Activated CD8-positive, alpha-beta T cell treated with anti-CD3 and anti-CD28 coated beads for 36 hours (primary cell): ENCODE measurements around the gene CEP250. TPM values are rescaled to one million over a fixed set of nuclear protein-coding genes. Genes with fewer than 3 reads are reported as not detected.
A peak's percentile ranks its signal among the peaks of the same experiment; 100 is the strongest.
"Not testable (repeated sequence)": the region's sequence is repeated elsewhere in the genome, so short reads cannot be mapped to it uniquely, and the experiment has no call there.

Experiments used
- ATAC-seq: fragments of 200-7000 bp; cut with Tn5 transposase; one replicate; pipeline ENCODE4 v1.10.0; 2021; ENCODE audit warnings: mild to moderate bottlenecking, moderate library complexity
- CTCF ChIA-PET: fragments of 350-600 bp; sonication (Branson Sonifier 250); formaldehyde crosslinking; loops from one replicate; lab custom pipeline; 2021; ENCODE audit warnings: antibody characterized with exemption; lab: Charles Lee
- POLR2A ChIA-PET: fragments of 350-600 bp; sonication (Branson Sonifier 250); formaldehyde crosslinking; loops from one replicate; lab custom pipeline; 2021; ENCODE audit warnings: antibody characterized with exemption; lab: Charles Lee
- DNase-seq: peaks from one replicate; pipeline ENCODE4 v3.0.0-alpha.2; 2020
- H3K27ac Mint-ChIP-seq: one replicate; pipeline ENCODE4 v1.8.0; 2021; ENCODE audit warnings: mild to moderate bottlenecking, mixed read lengths
- H3K27me3 Mint-ChIP-seq: one replicate; pipeline ENCODE4 v1.8.0; 2021; ENCODE audit warnings: mixed read lengths
- H3K36me3 Mint-ChIP-seq: one replicate; pipeline ENCODE4 v1.8.0; 2021; ENCODE audit warnings: low read depth, mixed read lengths
- H3K4me1 Mint-ChIP-seq: one replicate; pipeline ENCODE4 v1.8.0; 2021; ENCODE audit warnings: low read depth, mixed read lengths
- H3K4me3 Mint-ChIP-seq: one replicate; pipeline ENCODE4 v1.8.0; 2021; ENCODE audit warnings: mild to moderate bottlenecking, moderate library complexity, mixed read lengths
- H3K9me3 Mint-ChIP-seq: one replicate; pipeline ENCODE4 v1.8.0; 2021; ENCODE audit warnings: mixed read lengths
- intact Hi-C: fragments of 100-400 bp; cut with micrococcal nuclease; formaldehyde crosslinking; loops from one replicate; pipeline ENCODE4 v1.10.0; 2022
- total RNA-seq, 2 experiments: library from RNA; stranded (reverse); gene quantifications; one replicate each; pipeline ENCODE4 v1.2.3, GENCODE V29; 2021
- TF ChIP-seq, protein P1 (sequence below): fragments of 200-600 bp; IDR thresholded peaks from one replicate; pipeline ENCODE4 v1.8.0; 2022; ENCODE audit warnings: antibody characterized with exemption, mild to moderate bottlenecking

The CEP250 gene
- total RNA-seq, 2 experiments from 2014 or later = 56.0 to 60.3 TPM

DNA sequence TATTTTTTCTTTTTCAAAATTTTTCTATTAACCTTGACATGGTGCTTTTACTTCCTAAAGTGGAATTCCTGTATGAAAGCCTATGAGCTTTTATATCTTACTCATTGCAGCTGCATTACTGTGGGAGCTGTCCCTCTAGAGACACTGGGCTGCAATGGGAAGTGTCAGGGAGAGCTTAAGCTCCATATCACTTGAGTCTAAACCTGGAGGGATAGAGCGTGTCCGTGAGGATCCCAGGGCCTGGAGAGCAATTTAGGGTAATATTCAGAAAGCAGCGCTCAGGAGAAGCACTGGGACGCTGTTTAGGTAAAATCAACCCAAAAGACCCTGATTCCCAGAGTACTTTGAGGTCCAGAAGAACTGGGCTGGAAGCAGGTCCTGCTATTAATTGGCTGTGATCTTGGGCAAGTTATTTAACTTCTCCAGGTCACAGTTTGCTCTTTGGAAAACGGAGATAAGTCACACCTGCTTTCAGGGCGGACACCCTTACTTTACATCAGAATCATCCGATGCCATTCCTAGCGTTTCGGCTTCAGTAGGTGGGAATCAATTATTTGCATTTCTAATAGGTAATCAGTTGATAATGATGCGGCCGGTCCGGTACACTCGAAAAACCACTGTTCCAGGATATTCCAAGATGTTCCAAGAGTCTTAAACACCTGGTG is 85.9 kb downstream of the CEP250 start:
- Mint-ChIP-seq H3K36me3 (peaks cover 8% of the 10 kb centered on the region), H3K27ac (no peak overlapping the region), H3K4me1 (peaks cover 17% of the 10 kb centered on the region), H3K27me3 (no peaks in the 10 kb centered on the region), H3K4me3 (peak overlapping the region; percentile 79), H3K9me3 (no peaks in the 10 kb centered on the region)
- ATAC-seq (no peak), DNase-seq (no peak)
- CTCF ChIA-PET = interaction anchor here (0.7 to 1.6 kb wide), 2 partner anchors 78 to 79 kb away, joined by 3 read pairs; no protein-coding TSS in a partner anchor
- POLR2A ChIA-PET = interaction anchor here (1.0 to 2.2 kb wide), 8 partner anchors 10 to 413 kb away, joined by 3 to 9 read pairs (median 5); partner anchors contain the start of genes CEP250 and SCAND1
- intact Hi-C loops = no loop called here
- TF ChIP-seq, protein P1, sequence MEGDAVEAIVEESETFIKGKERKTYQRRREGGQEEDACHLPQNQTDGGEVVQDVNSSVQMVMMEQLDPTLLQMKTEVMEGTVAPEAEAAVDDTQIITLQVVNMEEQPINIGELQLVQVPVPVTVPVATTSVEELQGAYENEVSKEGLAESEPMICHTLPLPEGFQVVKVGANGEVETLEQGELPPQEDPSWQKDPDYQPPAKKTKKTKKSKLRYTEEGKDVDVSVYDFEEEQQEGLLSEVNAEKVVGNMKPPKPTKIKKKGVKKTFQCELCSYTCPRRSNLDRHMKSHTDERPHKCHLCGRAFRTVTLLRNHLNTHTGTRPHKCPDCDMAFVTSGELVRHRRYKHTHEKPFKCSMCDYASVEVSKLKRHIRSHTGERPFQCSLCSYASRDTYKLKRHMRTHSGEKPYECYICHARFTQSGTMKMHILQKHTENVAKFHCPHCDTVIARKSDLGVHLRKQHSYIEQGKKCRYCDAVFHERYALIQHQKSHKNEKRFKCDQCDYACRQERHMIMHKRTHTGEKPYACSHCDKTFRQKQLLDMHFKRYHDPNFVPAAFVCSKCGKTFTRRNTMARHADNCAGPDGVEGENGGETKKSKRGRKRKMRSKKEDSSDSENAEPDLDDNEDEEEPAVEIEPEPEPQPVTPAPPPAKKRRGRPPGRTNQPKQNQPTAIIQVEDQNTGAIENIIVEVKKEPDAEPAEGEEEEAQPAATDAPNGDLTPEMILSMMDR = no peak

DNA sequence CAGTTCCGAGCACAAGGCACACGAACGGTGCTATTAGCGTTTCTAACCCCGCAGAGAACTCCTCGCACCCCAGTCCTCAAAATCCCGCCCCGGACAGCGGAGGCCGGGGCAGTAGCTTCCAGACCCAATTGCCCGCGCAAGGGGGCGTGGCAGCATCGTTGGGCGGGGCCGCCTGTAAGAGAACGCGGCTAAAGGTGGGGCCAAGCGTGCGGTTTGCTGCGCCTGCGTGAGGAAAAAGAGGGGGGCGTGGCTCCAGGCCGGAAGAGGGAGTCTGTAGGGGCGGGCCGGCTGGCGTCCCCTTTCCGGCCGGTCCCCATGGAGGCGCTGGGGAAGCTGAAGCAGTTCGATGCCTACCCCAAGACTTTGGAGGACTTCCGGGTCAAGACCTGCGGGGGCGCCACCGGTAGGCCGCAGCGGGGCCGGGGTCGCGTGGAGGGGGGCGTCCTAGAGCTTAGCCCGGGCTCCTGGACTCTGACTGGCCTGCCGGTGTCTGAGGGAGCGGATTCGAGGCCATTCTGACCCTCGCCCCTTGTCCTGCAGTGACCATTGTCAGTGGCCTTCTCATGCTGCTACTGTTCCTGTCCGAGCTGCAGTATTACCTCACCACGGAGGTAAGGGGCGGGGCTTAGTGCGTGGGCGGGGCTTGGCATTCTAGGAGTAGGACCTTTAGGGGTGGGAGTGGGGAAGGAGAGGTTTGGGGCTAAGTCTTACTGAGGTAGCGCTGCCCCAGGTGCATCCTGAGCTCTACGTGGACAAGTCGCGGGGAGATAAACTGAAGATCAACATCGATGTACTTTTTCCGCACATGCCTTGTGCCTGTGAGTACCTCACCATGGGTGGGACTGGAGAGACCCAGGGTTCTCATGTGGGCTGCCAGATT is 86.6 kb downstream of the CEP250 start, which contains the start of gene ERGIC3:
Gene ERGIC3, plus strand, starts transcription at position 296 of the 880 bp plus-strand sequence. Its CDS starts 20 bp downstream, at position 316.
- ChIA-PET POLR2A (interaction anchor here (0.5 to 2.2 kb wide), 12 partner anchors 9 to 1362 kb away, joined by 3 to 9 read pairs (median 5); partner anchors contain the start of genes CEP250 and SCAND1), CTCF (interaction anchor here (0.8 to 1.6 kb wide), 3 partner anchors 51 to 95 kb away, joined by 3 to 4 read pairs (median 3); no protein-coding TSS in a partner anchor)
- TF ChIP-seq, protein P1 = no peak
- no peaks in the 10 kb centered on the region for H3K27me3 Mint-ChIP-seq
- peaks cover 17% of the 10 kb centered on the region for H3K4me1 Mint-ChIP-seq
- H3K36me3 Mint-ChIP-seq = peaks cover 8% of the 10 kb centered on the region
- H3K4me3 Mint-ChIP-seq = peak within 1 kb of the TSS; percentile 79
- H3K27ac Mint-ChIP-seq = peak within 1 kb of the TSS; percentile 87
- ATAC-seq = peak; percentile 99
- no peaks in the 10 kb centered on the region for H3K9me3 Mint-ChIP-seq
- intact Hi-C loops = no loop called here
- peak; percentile 99 for DNase-seq

- intact Hi-C loops = no loop called here
- H3K36me3 Mint-ChIP-seq = peaks cover 8% of the 10 kb centered on the region
- TF ChIP-seq, protein P1 = no peak
- CTCF ChIA-PET = interaction anchor here (0.8 to 1.6 kb wide), 3 partner anchors 52 to 96 kb away, joined by 3 to 4 read pairs (median 3); no protein-coding TSS in a partner anchor
- ATAC-seq (no peak), DNase-seq (no peak)
- POLR2A ChIA-PET = interaction anchor here (0.5 to 2.2 kb wide), 10 partner anchors 9 to 1361 kb away, joined by 3 to 9 read pairs (median 4); partner anchors contain the start of genes CEP250 and SCAND1
- no peaks in the 10 kb centered on the region for H3K27me3 Mint-ChIP-seq
- peak overlapping the region; percentile 79 for H3K4me3 Mint-ChIP-seq
- no peaks in the 10 kb centered on the region for H3K9me3 Mint-ChIP-seq
- peaks cover 17% of the 10 kb centered on the region for H3K4me1 Mint-ChIP-seq
- peak overlapping the region; percentile 87 for H3K27ac Mint-ChIP-seq
Observed at GRCh38 chr20:35542990-35543389, 87.6 kb downstream of the CEP250 start.

DNA sequence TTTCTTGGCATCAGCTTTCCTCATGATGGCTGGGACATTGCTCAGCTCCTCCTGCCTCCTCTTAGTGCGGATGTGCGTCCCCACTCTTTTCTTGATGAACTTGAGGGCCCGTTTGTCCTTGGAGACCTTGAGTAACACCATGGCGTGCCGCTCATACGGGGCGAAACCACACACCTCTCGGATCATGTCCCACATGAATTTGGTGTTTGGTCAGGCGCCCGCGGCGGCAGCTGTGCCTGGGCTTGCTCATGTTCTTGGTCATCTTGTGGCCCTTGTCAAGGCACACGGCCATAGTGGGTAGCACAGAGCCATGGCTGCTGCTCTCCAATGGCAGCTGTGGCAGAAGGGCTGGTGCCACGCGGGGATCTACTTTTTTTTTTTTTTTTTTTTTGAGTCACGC is 89.0 kb downstream of the CEP250 start:
- ATAC-seq = no peak
- intact Hi-C loops = no loop called here
- Mint-ChIP-seq H3K36me3 (peaks cover 10% of the 10 kb centered on the region), H3K27me3 (no peaks in the 10 kb centered on the region), H3K9me3 (no peaks in the 10 kb centered on the region), H3K4me3 (no peak overlapping the region), H3K27ac (no peak overlapping the region), H3K4me1 (peaks cover 17% of the 10 kb centered on the region)
- ChIA-PET CTCF (no interaction called here), POLR2A (no interaction called here)
- TF ChIP-seq, protein P1 = no peak
- no peak for DNase-seq

- H3K4me3 Mint-ChIP-seq, H3K27me3 Mint-ChIP-seq, ATAC-seq, intact Hi-C loops, H3K27ac Mint-ChIP-seq, H3K9me3 Mint-ChIP-seq, CTCF ChIA-PET: not testable (repeated sequence)
- peak; percentile 23 for DNase-seq
- Mint-ChIP-seq H3K4me1 (peaks cover 17% of the 10 kb centered on the region), H3K36me3 (peaks cover 11% of the 10 kb centered on the region)
- POLR2A ChIA-PET = interaction anchor here (1.0 kb wide), 1 partner anchor 57 kb away, joined by 3 read pairs; no protein-coding TSS in a partner anchor
Observed at GRCh38 chr20:35544941-35545340, 89.5 kb downstream of the CEP250 start.
